A549 (cell line): ENCODE results near the gene CFAP65. TPM values are rescaled to one million over a fixed set of nuclear protein-coding genes. Genes with fewer than 3 reads are reported as not detected.
A peak's percentile ranks its signal among the peaks of the same experiment; 100 is the strongest.

Source experiments
- ATAC-seq, 2 experiments: fragments of 200-7000 bp in 1 of 2; fragments of >200 bp in 1 of 2; cut with Nextera tagmentation in 1 of 2; cut with Tn5 transposase in 1 of 2; 3 replicates each; pipeline versions ENCODE4 v1.8.0 to v1.9.1; 2018 to 2020; ENCODE audit warnings: mild to moderate bottlenecking in 1 of 2, moderate library complexity in 1 of 2
- CTCF ChIA-PET: fragments of 300-600 bp; sonication (Branson Sonifier 250); formaldehyde crosslinking; extraction: SDS; loops from one replicate; lab custom pipeline; 2021; ENCODE audit warnings: antibody characterized with exemption, inconsistent platforms; lab: Yijun Ruan, JAX
- POLR2A ChIA-PET: fragments of 350-600 bp; formaldehyde crosslinking; extraction: SDS; loops from one replicate; lab custom pipeline; 2021; ENCODE audit warnings: antibody characterized with exemption, inconsistent platforms; lab: Yijun Ruan, JAX
- DNase-seq, 2 experiments: peaks; one replicate each; pipeline versions ENCODE4 v3.0.0 to v3.0.0-alpha.2; 2011 to 2016; ENCODE audit warnings: low read depth in 1 of 2, low spot score in 1 of 2
- FAIRE-seq: peaks from 2 replicates; lab custom pipeline; 2011; peaks lifted over from hg19 to GRCh38; lab: Jason Lieb, UNC
- H3K27ac ChIP-seq, 2 experiments: fragments of >200 bp; sonication (Bioruptor Twin); formaldehyde crosslinking; 3 replicates each; pipeline ENCODE4 v1.5.1; 2016 to 2017
- H3K4me1 ChIP-seq: fragments of >200 bp; sonication (Bioruptor Twin); formaldehyde crosslinking; 3 replicates; pipeline ENCODE4 v1.6.1; 2016
- H3K4me2 ChIP-seq: fragments of >200 bp; sonication (Bioruptor Twin); formaldehyde crosslinking; 3 replicates; pipeline ENCODE4 v1.6.1; 2016
- H3K4me3 ChIP-seq: fragments of >200 bp; sonication (Bioruptor Twin); formaldehyde crosslinking; 3 replicates; pipeline ENCODE4 v1.5.1; 2016
- H3K9me3 ChIP-seq: fragments of >200 bp; sonication (Bioruptor Twin); formaldehyde crosslinking; 3 replicates; pipeline ENCODE4 v1.6.1; 2016
- EHF ChIP-seq: fragments of 250-450 bp; sonication (Bioruptor Pico); IDR thresholded peaks from 2 replicates; pipeline ENCODE4 v1.5.0; 2020; ENCODE audit warnings: mild to moderate bottlenecking
- EHMT2 ChIP-seq: fragments of 200-600 bp; sonication (generic); IDR thresholded peaks from 2 replicates; pipeline ENCODE4 v1.6.1; 2016; ENCODE audit warnings: antibody characterized with exemption, low read depth, mild to moderate bottlenecking, moderate library complexity
- ELK1 ChIP-seq: fragments of 150-350 bp; IDR thresholded peaks from 2 replicates; pipeline ENCODE4 v1.6.1; 2014; ENCODE audit warnings: low read depth, mild to moderate bottlenecking, low read length
- FOSB ChIP-seq: fragments of 250-450 bp; sonication (Bioruptor Pico); IDR thresholded peaks from 2 replicates; pipeline ENCODE4 v1.5.0; 2020; ENCODE audit warnings: mild to moderate bottlenecking, moderate library complexity
- GATA3 ChIP-seq: IDR thresholded peaks from 2 replicates; pipeline ENCODE4 v1.6.1; 2012; ENCODE audit warnings: borderline replicate concordance
- HOXA7 ChIP-seq: fragments of 250-450 bp; sonication (Bioruptor Pico); IDR thresholded peaks from 2 replicates; pipeline ENCODE4 v1.5.0; 2020; ENCODE audit warnings: mild to moderate bottlenecking, moderate library complexity
- KDM5A ChIP-seq: fragments of 200-600 bp; sonication (generic); IDR thresholded peaks from 2 replicates; pipeline ENCODE4 v1.6.1; 2016; ENCODE audit warnings: antibody characterized with exemption, mild to moderate bottlenecking
- MYC ChIP-seq: IDR thresholded peaks from 2 replicates; pipeline ENCODE4 v1.6.1; 2012; ENCODE audit warnings: mild to moderate bottlenecking, inconsistent platforms, low read length, improper control_type of control experiment, borderline replicate concordance
- PBX3 ChIP-seq: IDR thresholded peaks from 2 replicates; pipeline ENCODE4 v1.6.1; 2012
- PHF8 ChIP-seq: fragments of 200-600 bp; sonication (generic); IDR thresholded peaks from 2 replicates; pipeline ENCODE4 v1.6.1; 2016; ENCODE audit warnings: low read depth, mild to moderate bottlenecking, antibody characterized with exemption, moderate library complexity, borderline replicate concordance
- RAD21 ChIP-seq, 2 experiments: fragments of >200 bp in 1 of 2; sonication (Bioruptor Twin) in 1 of 2; formaldehyde crosslinking in 1 of 2; IDR thresholded peaks in 1 of 2; conservative IDR thresholded peaks in 1 of 2; 2 replicates in 1 of 2; 3 replicates in 1 of 2; pipeline ENCODE4 v1.6.1; 2012 to 2018; ENCODE audit warnings: inconsistent platforms in 1 of 2
- RCOR1 ChIP-seq: fragments of 150-350 bp; IDR thresholded peaks from 2 replicates; pipeline ENCODE4 v1.6.1; 2014; ENCODE audit warnings: antibody characterized with exemption, low read length, low read depth
- RNF2 ChIP-seq: fragments of 200-600 bp; sonication (generic); IDR thresholded peaks from 2 replicates; pipeline ENCODE4 v1.6.1; 2016; ENCODE audit warnings: low read depth, mild to moderate bottlenecking, antibody characterized with exemption, moderate library complexity, borderline replicate concordance
- TP53 ChIP-seq: fragments of 250-450 bp; sonication (Bioruptor Pico); IDR thresholded peaks from 2 replicates; pipeline ENCODE4 v1.5.0; 2021; ENCODE audit warnings: mild to moderate bottlenecking, moderate library complexity
- WGBS: methylation state at CpG from one replicate; pipeline ENCODE4 v1.1.6; 2017; ENCODE audit errors: missing lambda C conversion rate; 5-methylcytosine and 5-hydroxymethylcytosine counted together
- polyA plus RNA-seq, 4 experiments: library from polyadenylated mRNA; depleted of rRNA in 3 of 4; stranded (reverse); fragments of >200 nt; fragmentation: RNase III in 1 of 4; extraction: RNeasy Plus Mini Kit Qiagen cat#74134 plus additional on column Dnase treatment in 1 of 4; gene quantifications; 2 replicates in 3 of 4; 3 replicates in 1 of 4; pipeline ENCODE4 v1.2.3, GENCODE V29; 2011 to 2017
- TF ChIP-seq, protein P1 (sequence below): fragments of 450-650 bp; IDR thresholded peaks from 2 replicates; pipeline ENCODE4 v1.6.1; 2014; ENCODE audit warnings: antibody characterized with exemption
- TF ChIP-seq, protein P2 (sequence below): IDR thresholded peaks from 2 replicates; pipeline ENCODE4 v1.6.1; 2012
- TF ChIP-seq, protein P3 (sequence below): fragments of >200 bp; sonication (Bioruptor Twin); formaldehyde crosslinking; IDR thresholded peaks from 2 replicates; pipeline ENCODE4 v1.6.1; 2016
- TF ChIP-seq, protein P4 (sequence below): fragments of >200 bp; sonication (Bioruptor Twin); formaldehyde crosslinking; IDR thresholded peaks from 3 replicates; pipeline ENCODE4 v1.5.1; 2016
- TF ChIP-seq, protein P5 (sequence below): IDR thresholded peaks from 2 replicates; pipeline ENCODE4 v1.6.1; 2012; ENCODE audit warnings: low read depth, borderline replicate concordance

The CFAP65 gene
- polyA plus RNA-seq, 2 of the 4 experiments (the other 2 are of a cell fraction) = 0.12 to 0.14 TPM

- DNase-seq = no peak
- ATAC-seq = peak in 1 of 2 experiments; percentile 18; a peak in 1 of 6 replicates
- POLR2A ChIA-PET = no interaction called here
- FAIRE-seq = no peak
- Histone ChIP-seq H3K4me3 (no peak overlapping the region), H3K9me3 (no peaks in the 10 kb centered on the region), H3K27ac (no peak overlapping the region), H3K4me1 (no peaks in the 10 kb centered on the region), H3K4me2 (no peak overlapping the region)
- WGBS = 88% methylated on average over 2 of the region's 2 CpGs
- CTCF ChIA-PET = interaction anchor here (0.9 to 2.9 kb wide), 5 partner anchors 22 to 119 kb away, joined by 3 to 11 read pairs (median 5); no protein-coding TSS in a partner anchor
- TF ChIP-seq EHF (CRISPR knock-in tag) (no peak), ELK1 (no peak), MYC (no peak), RCOR1 (no peak), FOSB (CRISPR knock-in tag) (no peak), RAD21 (conservative IDR thresholded peaks at IDR 0.05 in 1 of 2, IDR thresholded peaks at IDR 0.05 in 1 of 2) (no peak), PHF8 (no peak), KDM5A (no peak), GATA3 (no peak), EHMT2 (no peak), PBX3 (no peak), RNF2 (no peak), TP53 (CRISPR knock-in tag) (no peak), HOXA7 (CRISPR knock-in tag) (no peak)
- TF ChIP-seq, protein P1, sequence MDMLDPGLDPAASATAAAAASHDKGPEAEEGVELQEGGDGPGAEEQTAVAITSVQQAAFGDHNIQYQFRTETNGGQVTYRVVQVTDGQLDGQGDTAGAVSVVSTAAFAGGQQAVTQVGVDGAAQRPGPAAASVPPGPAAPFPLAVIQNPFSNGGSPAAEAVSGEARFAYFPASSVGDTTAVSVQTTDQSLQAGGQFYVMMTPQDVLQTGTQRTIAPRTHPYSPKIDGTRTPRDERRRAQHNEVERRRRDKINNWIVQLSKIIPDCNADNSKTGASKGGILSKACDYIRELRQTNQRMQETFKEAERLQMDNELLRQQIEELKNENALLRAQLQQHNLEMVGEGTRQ = no peak
- TF ChIP-seq, protein P2, sequence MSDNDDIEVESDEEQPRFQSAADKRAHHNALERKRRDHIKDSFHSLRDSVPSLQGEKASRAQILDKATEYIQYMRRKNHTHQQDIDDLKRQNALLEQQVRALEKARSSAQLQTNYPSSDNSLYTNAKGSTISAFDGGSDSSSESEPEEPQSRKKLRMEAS = no peak
- TF ChIP-seq, protein P3, sequence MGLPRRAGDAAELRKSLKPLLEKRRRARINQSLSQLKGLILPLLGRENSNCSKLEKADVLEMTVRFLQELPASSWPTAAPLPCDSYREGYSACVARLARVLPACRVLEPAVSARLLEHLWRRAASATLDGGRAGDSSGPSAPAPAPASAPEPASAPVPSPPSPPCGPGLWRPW = no peak
- TF ChIP-seq, protein P4, sequence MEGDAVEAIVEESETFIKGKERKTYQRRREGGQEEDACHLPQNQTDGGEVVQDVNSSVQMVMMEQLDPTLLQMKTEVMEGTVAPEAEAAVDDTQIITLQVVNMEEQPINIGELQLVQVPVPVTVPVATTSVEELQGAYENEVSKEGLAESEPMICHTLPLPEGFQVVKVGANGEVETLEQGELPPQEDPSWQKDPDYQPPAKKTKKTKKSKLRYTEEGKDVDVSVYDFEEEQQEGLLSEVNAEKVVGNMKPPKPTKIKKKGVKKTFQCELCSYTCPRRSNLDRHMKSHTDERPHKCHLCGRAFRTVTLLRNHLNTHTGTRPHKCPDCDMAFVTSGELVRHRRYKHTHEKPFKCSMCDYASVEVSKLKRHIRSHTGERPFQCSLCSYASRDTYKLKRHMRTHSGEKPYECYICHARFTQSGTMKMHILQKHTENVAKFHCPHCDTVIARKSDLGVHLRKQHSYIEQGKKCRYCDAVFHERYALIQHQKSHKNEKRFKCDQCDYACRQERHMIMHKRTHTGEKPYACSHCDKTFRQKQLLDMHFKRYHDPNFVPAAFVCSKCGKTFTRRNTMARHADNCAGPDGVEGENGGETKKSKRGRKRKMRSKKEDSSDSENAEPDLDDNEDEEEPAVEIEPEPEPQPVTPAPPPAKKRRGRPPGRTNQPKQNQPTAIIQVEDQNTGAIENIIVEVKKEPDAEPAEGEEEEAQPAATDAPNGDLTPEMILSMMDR = no peak
- TF ChIP-seq, protein P5, sequence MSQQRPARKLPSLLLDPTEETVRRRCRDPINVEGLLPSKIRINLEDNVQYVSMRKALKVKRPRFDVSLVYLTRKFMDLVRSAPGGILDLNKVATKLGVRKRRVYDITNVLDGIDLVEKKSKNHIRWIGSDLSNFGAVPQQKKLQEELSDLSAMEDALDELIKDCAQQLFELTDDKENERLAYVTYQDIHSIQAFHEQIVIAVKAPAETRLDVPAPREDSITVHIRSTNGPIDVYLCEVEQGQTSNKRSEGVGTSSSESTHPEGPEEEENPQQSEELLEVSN = no peak
Observed at GRCh38 chr2:219035942-219036341, 5.4 kb downstream of the CFAP65 start.

DNA sequence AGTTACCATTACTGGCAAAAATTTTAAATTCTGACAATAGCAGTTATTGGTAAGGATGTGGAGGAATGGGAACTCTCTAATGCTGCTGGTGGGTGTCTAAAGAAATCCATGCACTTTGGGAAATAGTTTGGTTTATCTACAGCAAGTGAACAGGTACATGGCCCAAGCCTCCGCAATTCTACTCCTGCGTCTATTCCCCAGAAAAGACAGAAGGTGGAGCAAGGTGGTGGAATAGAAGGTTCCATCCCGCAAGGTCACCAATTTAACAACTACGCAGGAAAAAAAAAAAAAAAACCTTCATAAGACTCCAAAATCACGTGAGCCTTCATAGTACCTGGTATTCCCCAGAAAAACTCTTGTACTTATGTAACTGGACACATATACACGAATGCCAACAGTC, 6.5 kb downstream of the CFAP65 start:
- Histone ChIP-seq H3K9me3 (no peaks in the 10 kb centered on the region), H3K4me3 (no peak overlapping the region)
- 31% methylated on average over 6 of the region's 6 CpGs for WGBS
- no peak for DNase-seq
- ChIA-PET CTCF (interaction anchor here (0.7 to 1.1 kb wide), 3 partner anchors 10 to 376 kb away, joined by 3 to 5 read pairs (median 3); partner anchors contain the start of genes BCS1L and ZNF142), POLR2A (no interaction called here)
- no peak for FAIRE-seq
- TF ChIP-seq RAD21 (conservative IDR thresholded peaks at IDR 0.05 in 1 of 2, IDR thresholded peaks at IDR 0.05 in 1 of 2) (0 out of 5 replicates have a peak, but pooled peaks of 1 of the 2 experiments have one; percentile 2), EHF (CRISPR knock-in tag) (no peak)
- TF ChIP-seq, all 56 proteins: peak for 1
- no peak overlapping the region for H3K27ac ChIP-seq
- ATAC-seq = no peak
- H3K4me1 ChIP-seq = no peaks in the 10 kb centered on the region
- H3K4me2 ChIP-seq = no peak overlapping the region
